ENCODE measurements around the gene STIM1.
A peak's percentile ranks its signal among the peaks of the same experiment; 100 is the strongest.

Gene STIM1

GRCh38 chr11:3830730-3831129 lies 24.7 kb upstream of the STIM1 start:
- no peak for DNase-seq (ENCODE audit: low spot score)

GRCh38 chr11:3831378-3832239 lies 23.9 kb upstream of the STIM1 start:
- DNase-seq (ENCODE audit: low spot score) = no peak

- DNase-seq (ENCODE audit: low spot score) = no peak
These were observed 22.6 kb upstream of the STIM1 start for GRCh38 chr11:3832816-3833215.

GRCh38 chr11:3833449-3833848 lies 22.0 kb upstream of the STIM1 start:
- DNase-seq (ENCODE audit: low spot score) = no peak

GRCh38 chr11:3834349-3834663 lies 21.2 kb upstream of the STIM1 start:
- DNase-seq (ENCODE audit: low spot score) = no peak

- DNase-seq (ENCODE audit: low spot score) = no peak
These were observed 20.6 kb upstream of the STIM1 start for GRCh38 chr11:3834664-3835461.

- no peak for DNase-seq (ENCODE audit: low spot score)
These were observed 19.7 kb upstream of the STIM1 start for GRCh38 chr11:3835751-3836150.

GRCh38 chr11:3836903-3837302 lies 18.6 kb upstream of the STIM1 start:
- no peak for DNase-seq (ENCODE audit: low spot score)

GRCh38 chr11:3837793-3838192 lies 17.7 kb upstream of the STIM1 start:
- DNase-seq (ENCODE audit: low spot score) = no peak

- no peak for DNase-seq (ENCODE audit: low spot score)
These were observed 17.0 kb upstream of the STIM1 start for GRCh38 chr11:3838504-3838903.

GRCh38 chr11:3840004-3840869 lies 15.2 kb upstream of the STIM1 start:
- no peak for DNase-seq (ENCODE audit: low spot score)

- peak; percentile 69 for DNase-seq (ENCODE audit: low spot score)
These were observed 14.5 kb upstream of the STIM1 start, which contains the start of gene RHOG for GRCh38 chr11:3840870-3841425. RHOG (minus strand) TSS chr11:3840959; CDS start chr11:3828138, 12,821 bp downstream.

GRCh38 chr11:3841426-3842350 lies 13.8 kb upstream of the STIM1 start:
- DNase-seq (ENCODE audit: low spot score) = peak; percentile 70

GRCh38 chr11:3843326-3843725 lies 12.1 kb upstream of the STIM1 start:
- no peak for DNase-seq (ENCODE audit: low spot score)

GRCh38 chr11:3845246-3845645 lies 10.2 kb upstream of the STIM1 start:
- DNase-seq (ENCODE audit: low spot score) = no peak

- no peak for DNase-seq (ENCODE audit: low spot score)
These were observed 9.8 kb upstream of the STIM1 start for GRCh38 chr11:3845670-3846069.

- no peak for DNase-seq (ENCODE audit: low spot score)
These were observed 6.1 kb upstream of the STIM1 start for GRCh38 chr11:3849297-3849874.

GRCh38 chr11:3853545-3853842 lies 2.0 kb upstream of the STIM1 start:
- no peak for DNase-seq (ENCODE audit: low spot score)

- DNase-seq (ENCODE audit: low spot score) = no peak
These were observed 1.4 kb upstream of the STIM1 start for GRCh38 chr11:3853899-3854659.

- no peak for DNase-seq (ENCODE audit: low spot score)
These were observed 846 bp upstream of the STIM1 start for GRCh38 chr11:3854660-3854976.
